Right lobe of liver (tissue), 6 donors: Measurements from ENCODE around the gene DCHS2. TPM values are rescaled to one million over a fixed set of nuclear protein-coding genes. Genes with fewer than 3 reads are reported as not detected.

Experiments
- ATAC-seq, 4 donors: fragments of 200-7000 bp; cut with Tn5 transposase; one replicate each; pipeline ENCODE4 v1.9.1; 2020; ENCODE audit warnings: mild to moderate bottlenecking in 4 of 4, moderate library complexity in 4 of 4
- DNase-seq, 3 donors: peaks; one replicate each; pipeline ENCODE4 v3.0.0-alpha.2; 2020
- H3K27ac ChIP-seq, 3 donors: fragments of 200-600 bp; one replicate each; pipeline ENCODE4 v1.8.0; 2022
- H3K27me3 ChIP-seq, 2 donors: fragments of 200-600 bp; one replicate each; pipeline ENCODE4 v1.8.0; 2022
- H3K36me3 ChIP-seq, 4 donors: fragments of 200-600 bp; sonication (generic) in 1 of 4; one replicate each; pipeline versions ENCODE4 v1.5.1 to v1.8.0; 2017 to 2022; ENCODE audit warnings: control low read depth in 1 of 4
- H3K4me1 ChIP-seq, 4 donors: fragments of 200-600 bp; sonication (generic) in 1 of 4; one replicate each; pipeline versions ENCODE4 v1.5.1 to v1.8.0; 2017 to 2022; ENCODE audit warnings: control low read depth in 1 of 4
- H3K4me3 ChIP-seq, 3 donors: fragments of 200-600 bp; one replicate each; pipeline ENCODE4 v1.8.0; 2022
- H3K9me3 ChIP-seq, 4 donors: fragments of 200-600 bp; sonication (generic) in 1 of 4; one replicate each; pipeline versions ENCODE4 v1.5.1 to v1.8.0; 2017 to 2022; ENCODE audit warnings: control low read depth in 1 of 4
- POLR2A ChIP-seq: fragments of 450-650 bp; IDR thresholded peaks from one replicate; pipeline ENCODE4 v1.6.1; 2017; ENCODE audit warnings: antibody characterized with exemption, mild to moderate bottlenecking
- WGBS: methylation state at CpG from one replicate; pipeline ENCODE4 v1.1.6; 2018; ENCODE audit warnings: low coverage, low lambda C conversion rate; ENCODE audit not compliant: insufficient coverage; ENCODE audit errors: missing lambda C conversion rate; 5-methylcytosine and 5-hydroxymethylcytosine counted together
- intact Hi-C, 2 donors: fragments of 100-400 bp; cut with DNase I; formaldehyde crosslinking; loops; one replicate each; pipeline versions ENCODE4 v1.11.2 to v1.14.1; 2022
- total RNA-seq, 6 experiments: library from RNA; depleted of rRNA in 2 of 6; stranded (reverse); fragments of >200 nt in 2 of 6; fragmentation: NEBNext Ultra II Directional in 3 of 6; extraction: Animal tissue kit (Norgen Biotek cat#: 25700) in 3 of 6; gene quantifications; one replicate each; pipeline versions ENCODE4 v1.1.0 to v1.2.4, GENCODE V29; 2016 to 2023
- TF ChIP-seq, protein P1 (sequence below), 4 donors: fragments of 200-600 bp in 3 of 4; fragments of 450-650 bp in 1 of 4; IDR thresholded peaks; one replicate each; pipeline versions ENCODE4 v1.5.1 to v1.8.0; 2016 to 2022; ENCODE audit warnings: antibody characterized with exemption in 4 of 4, mild to moderate bottlenecking in 2 of 4
- donor health status: DM: no; HTN: yes; CAD: no.
- donor health status: DM: no; HTN: no; CAD: no.
- donor health status: DM: no; HTN: no; CAD: no.
- donor health status: DM: no; HTN: yes; CAD: no.
- donor health status: DM: no; HTN: yes; CAD: no.

The DCHS2 gene
- total RNA-seq, 6 experiments from 2014 or later, result 0.07 to 0.37 (median 0.12) TPM; not detected in 1

DNA sequence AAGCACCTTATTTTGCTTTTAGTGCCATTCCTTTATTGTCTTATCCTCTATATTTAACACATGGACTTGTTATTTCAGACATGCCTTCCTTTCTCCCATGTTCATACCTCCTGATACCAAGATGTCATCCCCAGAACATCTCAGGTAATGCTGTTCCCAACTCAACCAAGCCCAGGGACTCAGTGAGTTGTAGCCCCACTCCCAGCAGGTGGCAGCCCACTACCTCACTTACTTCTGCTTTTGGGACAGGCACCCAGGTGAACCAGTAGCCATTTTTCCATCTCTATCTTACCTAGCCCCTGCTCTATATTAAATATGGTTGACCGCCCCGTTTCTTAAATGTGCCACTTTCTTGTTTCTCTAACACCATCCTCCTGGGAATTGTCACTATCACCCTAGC lies 199.0 kb downstream of the DCHS2 start:
- H3K9me3 ChIP-seq, result no peaks in the 10 kb centered on the region
- intact Hi-C loops, result no loop called here
- WGBS, result 73% methylated on average over 2 of the region's 2 CpGs
- ATAC-seq, result no peak
- H3K4me1 ChIP-seq, result no peaks in the 10 kb centered on the region
- no peak overlapping the region for H3K4me3 ChIP-seq
- no peak for DNase-seq
- H3K27me3 ChIP-seq, result no peaks in the 10 kb centered on the region
- no peaks in the 10 kb centered on the region for H3K36me3 ChIP-seq
- TF ChIP-seq, protein P1, sequence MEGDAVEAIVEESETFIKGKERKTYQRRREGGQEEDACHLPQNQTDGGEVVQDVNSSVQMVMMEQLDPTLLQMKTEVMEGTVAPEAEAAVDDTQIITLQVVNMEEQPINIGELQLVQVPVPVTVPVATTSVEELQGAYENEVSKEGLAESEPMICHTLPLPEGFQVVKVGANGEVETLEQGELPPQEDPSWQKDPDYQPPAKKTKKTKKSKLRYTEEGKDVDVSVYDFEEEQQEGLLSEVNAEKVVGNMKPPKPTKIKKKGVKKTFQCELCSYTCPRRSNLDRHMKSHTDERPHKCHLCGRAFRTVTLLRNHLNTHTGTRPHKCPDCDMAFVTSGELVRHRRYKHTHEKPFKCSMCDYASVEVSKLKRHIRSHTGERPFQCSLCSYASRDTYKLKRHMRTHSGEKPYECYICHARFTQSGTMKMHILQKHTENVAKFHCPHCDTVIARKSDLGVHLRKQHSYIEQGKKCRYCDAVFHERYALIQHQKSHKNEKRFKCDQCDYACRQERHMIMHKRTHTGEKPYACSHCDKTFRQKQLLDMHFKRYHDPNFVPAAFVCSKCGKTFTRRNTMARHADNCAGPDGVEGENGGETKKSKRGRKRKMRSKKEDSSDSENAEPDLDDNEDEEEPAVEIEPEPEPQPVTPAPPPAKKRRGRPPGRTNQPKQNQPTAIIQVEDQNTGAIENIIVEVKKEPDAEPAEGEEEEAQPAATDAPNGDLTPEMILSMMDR (IDR thresholded peaks at IDR 0.05), result no peak
- no peak for TF ChIP-seq POLR2A
- no peak overlapping the region for H3K27ac ChIP-seq

DNA sequence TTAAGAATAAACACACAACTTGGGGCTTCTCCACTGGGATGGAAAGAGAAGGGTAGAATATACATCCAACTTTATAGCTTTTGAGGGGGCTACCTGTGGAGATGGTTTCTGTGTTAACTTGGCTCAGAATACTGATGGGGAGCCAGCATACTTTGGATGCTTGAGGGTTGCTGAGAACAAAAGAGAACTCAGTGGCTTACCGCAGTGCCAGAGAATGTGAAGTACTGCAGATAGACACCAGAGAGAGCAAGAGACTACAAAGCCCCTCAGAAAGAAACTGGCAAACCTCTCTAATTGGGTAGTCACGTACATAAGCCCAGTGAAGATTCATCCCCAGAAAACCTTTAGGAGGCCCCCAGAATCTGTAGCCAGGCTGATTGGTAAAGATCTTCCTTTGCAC lies 214.4 kb downstream of the DCHS2 start:
- DNase-seq (no peak), ATAC-seq (no peak)
- Histone ChIP-seq H3K4me3 (no peak overlapping the region), H3K9me3 (no peaks in the 10 kb centered on the region), H3K27ac (no peak overlapping the region), H3K4me1 (no peaks in the 10 kb centered on the region), H3K36me3 (no peaks in the 10 kb centered on the region), H3K27me3 (no peaks in the 10 kb centered on the region)
- intact Hi-C loops, result no loop called here
- 34% methylated on average over 2 of the region's 2 CpGs for WGBS
- TF ChIP-seq, protein P1 (IDR thresholded peaks at IDR 0.05), result no peak
- TF ChIP-seq POLR2A, result no peak

DNA sequence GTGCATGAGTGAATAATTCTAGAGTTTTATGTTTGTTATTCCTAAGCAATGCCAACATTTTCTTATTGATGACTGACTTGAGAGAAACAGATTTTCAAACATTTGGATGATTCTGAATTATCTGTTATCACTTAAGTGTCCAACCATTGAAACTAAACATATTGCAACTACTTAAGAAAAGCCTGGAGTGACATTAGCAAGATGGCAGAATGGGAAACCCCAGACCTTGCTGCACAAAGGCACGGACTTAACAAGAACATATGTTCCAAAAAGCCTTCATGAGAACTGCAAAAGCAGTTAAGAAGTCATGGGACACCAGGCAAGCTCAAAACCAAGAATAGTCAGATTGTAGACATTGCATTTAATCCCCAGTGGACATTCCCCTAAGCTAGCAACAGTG lies 215.1 kb downstream of the DCHS2 start:
- intact Hi-C loops, result no loop called here
- no peak for TF ChIP-seq POLR2A
- TF ChIP-seq, protein P1 (IDR thresholded peaks at IDR 0.05), result no peak
- H3K4me1 ChIP-seq, result no peaks in the 10 kb centered on the region
- WGBS, result 58% methylated on average over 1 of the region's 1 CpG
- H3K27ac ChIP-seq, result no peak overlapping the region
- no peaks in the 10 kb centered on the region for H3K36me3 ChIP-seq
- DNase-seq (no peak), ATAC-seq (no peak)
- H3K9me3 ChIP-seq, result no peaks in the 10 kb centered on the region
- no peak overlapping the region for H3K4me3 ChIP-seq
- H3K27me3 ChIP-seq, result no peaks in the 10 kb centered on the region

DNA sequence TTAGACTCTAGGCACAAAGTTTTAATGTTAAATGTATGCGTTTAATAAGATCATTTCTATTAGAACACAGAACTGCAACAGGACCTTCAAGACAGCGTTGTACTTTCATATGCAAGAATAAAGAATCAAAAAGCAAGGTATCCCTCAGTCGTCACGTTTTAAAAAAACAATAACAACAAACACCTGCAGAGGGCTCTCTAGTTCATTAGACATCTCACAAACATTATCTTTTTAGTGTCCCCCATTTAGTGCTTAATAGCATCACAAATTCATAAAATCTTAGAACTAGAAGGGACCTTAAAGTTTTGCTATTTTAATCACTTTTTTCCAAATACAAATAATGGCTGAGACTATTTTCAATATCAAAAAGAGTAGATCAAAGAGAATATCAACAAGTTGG lies 236.6 kb downstream of the DCHS2 start:
- DNase-seq (no peak), ATAC-seq (no peak)
- intact Hi-C loops, result no loop called here
- TF ChIP-seq, protein P1 (IDR thresholded peaks at IDR 0.05), result no peak
- no peak for TF ChIP-seq POLR2A
- no peaks in the 10 kb centered on the region for H3K4me1 ChIP-seq
- no peaks in the 10 kb centered on the region for H3K27me3 ChIP-seq
- H3K9me3 ChIP-seq, result no peaks in the 10 kb centered on the region
- H3K4me3 ChIP-seq, result no peak overlapping the region
- H3K36me3 ChIP-seq, result no peaks in the 10 kb centered on the region
- 30% methylated on average over 4 of the region's 4 CpGs for WGBS
- no peak overlapping the region for H3K27ac ChIP-seq

DNA sequence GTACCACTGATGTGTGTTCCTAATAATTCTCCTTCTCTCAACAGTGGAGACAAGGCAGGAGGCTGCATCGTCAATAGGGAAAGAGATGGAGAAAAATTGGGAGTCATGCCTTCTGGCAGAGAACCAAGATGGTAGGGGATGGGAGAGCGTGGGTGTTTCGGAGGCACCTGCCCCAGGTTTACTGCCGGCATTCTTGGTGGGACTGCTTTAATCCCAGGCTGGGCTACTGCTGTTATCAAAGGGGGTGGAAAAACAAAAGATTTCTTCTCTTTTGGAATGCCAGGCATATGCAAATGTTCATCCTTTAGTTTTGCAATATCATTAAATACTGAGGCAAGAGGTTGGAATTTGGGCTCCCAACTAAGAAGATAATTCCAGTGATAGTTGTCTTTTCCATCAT lies 257.0 kb downstream of the DCHS2 start:
- DNase-seq, result no peak
- no peak overlapping the region for H3K4me3 ChIP-seq
- no peak overlapping the region for H3K27ac ChIP-seq
- intact Hi-C loops, result no loop called here
- H3K27me3 ChIP-seq, result no peaks in the 10 kb centered on the region
- 57% methylated on average over 4 of the region's 4 CpGs for WGBS
- H3K36me3 ChIP-seq, result no peaks in the 10 kb centered on the region
- H3K4me1 ChIP-seq, result no peaks in the 10 kb centered on the region
- TF ChIP-seq, protein P1 (IDR thresholded peaks at IDR 0.05), result no peak
- TF ChIP-seq POLR2A, result no peak
- H3K9me3 ChIP-seq, result no peaks in the 10 kb centered on the region
- ATAC-seq, result no peak
